ENCODE data around the gene TMEM259.

TMEM259 gene

DNA sequence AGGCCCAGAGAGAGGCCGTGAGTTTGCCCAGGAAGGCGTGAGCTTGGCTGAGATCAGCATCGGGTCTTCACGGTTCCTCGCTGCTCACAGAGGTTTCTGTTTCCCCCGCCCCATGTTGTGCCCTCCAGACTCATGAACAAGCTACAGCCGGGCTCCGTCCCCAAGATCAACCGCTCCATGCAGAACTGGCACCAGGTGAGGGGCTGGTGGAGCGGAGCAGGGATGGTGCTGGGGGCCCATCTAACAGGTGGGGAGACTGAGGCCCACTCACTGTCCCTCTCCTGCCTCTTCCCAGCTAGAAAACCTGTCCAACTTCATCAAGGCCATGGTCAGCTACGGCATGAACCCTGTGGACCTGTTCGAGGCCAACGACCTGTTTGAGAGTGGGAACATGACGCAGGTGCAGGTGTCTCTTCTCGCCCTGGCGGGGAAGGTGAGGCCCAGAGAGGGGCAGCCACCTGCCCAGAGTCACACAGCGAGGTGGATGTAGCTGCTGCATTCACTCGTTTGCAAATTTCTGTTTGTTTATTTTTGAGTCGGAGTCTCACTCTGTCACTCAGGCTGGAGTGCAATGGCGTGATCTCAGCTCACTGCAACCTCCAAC, 11.4 kb upstream of the TMEM259 start:
- Histone ChIP-seq H3K36me3 (ENCODE audit: low read length) (peaks cover 6% of the 10 kb centered on the region), H4K20me1 (ENCODE audit: low read depth, low read length) (no peaks in the 10 kb centered on the region), H3F3A (ENCODE audit: insufficient read depth) (peaks cover 12% of the 10 kb centered on the region), H3K79me2 (ENCODE audit: insufficient read depth, low read length) (peaks cover 32% of the 10 kb centered on the region), H3K9me3 (ENCODE audit: insufficient read depth, low read length) (no peaks in the 10 kb centered on the region), H3K4me3 (ENCODE audit: insufficient read depth, low read length, poor library complexity, severe bottlenecking) (no peak overlapping the region), H3K27ac (ENCODE audit: low read depth, low read length) (no peak overlapping the region), H2AFZ (ENCODE audit: low read depth, low read length, severe bottlenecking) (no peak overlapping the region), H3K9me2 (replicated peaks; ENCODE audit: insufficient read depth, low read length) (no peaks in the 10 kb centered on the region), H3K4me2 (ENCODE audit: low read depth, low read length, poor library complexity, severe bottlenecking) (no peak overlapping the region), H3K9ac (ENCODE audit: low read length) (no peak overlapping the region), H3K27me3 (ENCODE audit: low read length) (no peaks in the 10 kb centered on the region)
- no peak for TF ChIP-seq EZH2phosphoT487 (conservative IDR thresholded peaks at IDR 0.05; ENCODE audit: low read length)
- TF ChIP-seq, protein P1, sequence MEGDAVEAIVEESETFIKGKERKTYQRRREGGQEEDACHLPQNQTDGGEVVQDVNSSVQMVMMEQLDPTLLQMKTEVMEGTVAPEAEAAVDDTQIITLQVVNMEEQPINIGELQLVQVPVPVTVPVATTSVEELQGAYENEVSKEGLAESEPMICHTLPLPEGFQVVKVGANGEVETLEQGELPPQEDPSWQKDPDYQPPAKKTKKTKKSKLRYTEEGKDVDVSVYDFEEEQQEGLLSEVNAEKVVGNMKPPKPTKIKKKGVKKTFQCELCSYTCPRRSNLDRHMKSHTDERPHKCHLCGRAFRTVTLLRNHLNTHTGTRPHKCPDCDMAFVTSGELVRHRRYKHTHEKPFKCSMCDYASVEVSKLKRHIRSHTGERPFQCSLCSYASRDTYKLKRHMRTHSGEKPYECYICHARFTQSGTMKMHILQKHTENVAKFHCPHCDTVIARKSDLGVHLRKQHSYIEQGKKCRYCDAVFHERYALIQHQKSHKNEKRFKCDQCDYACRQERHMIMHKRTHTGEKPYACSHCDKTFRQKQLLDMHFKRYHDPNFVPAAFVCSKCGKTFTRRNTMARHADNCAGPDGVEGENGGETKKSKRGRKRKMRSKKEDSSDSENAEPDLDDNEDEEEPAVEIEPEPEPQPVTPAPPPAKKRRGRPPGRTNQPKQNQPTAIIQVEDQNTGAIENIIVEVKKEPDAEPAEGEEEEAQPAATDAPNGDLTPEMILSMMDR (IDR thresholded peaks at IDR 0.05; ENCODE audit: insufficient read depth, low read length, poor library complexity, severe bottlenecking), result no peak

DNA sequence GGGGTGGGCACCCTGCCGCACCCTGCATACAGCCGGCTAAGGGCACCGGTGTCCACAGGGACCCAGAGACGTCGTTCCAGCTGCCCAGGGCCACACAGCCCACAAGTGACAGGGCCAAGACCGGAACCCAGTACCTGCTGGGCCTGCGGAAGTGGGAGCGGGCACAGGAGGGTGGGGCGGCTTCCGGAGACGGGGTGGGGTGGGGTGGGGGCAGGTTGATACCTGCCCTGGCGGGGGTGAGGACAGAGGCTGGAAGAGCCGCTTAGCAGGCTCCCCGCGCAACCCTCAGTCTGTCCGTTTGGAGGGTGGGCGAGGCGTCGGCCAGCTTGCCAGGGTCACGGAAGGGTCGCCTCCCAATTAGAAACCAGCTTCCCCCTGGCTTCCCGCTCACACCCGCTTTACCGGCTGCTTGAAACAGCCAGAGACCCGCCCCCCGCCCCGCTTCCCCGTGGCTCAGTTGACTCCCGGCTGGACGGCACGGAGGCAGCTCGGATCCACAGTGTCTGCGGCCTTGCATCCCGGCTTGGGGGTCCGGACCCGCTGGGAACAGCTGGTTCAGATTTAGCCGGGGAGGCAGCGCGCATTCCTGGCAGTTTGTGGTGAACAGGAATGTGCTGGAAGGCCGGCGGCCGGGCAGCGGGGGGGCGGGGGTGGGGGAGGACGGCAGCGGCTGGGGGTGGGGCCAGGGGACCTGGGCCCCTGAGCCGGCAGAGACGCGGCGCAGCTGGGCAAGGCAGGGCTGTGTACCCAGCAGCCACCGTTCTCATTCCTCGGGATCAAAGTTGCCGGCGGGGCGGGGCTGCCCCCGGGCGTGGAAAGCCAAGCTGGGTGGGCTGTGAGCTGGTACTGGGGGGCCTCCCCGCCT, 7.4 kb upstream of the TMEM259 start:
- TF ChIP-seq EZH2phosphoT487 (conservative IDR thresholded peaks at IDR 0.05; ENCODE audit: low read length), result no peak
- TF ChIP-seq, protein P1 (IDR thresholded peaks at IDR 0.05; ENCODE audit: insufficient read depth, low read length, poor library complexity, severe bottlenecking), result no peak
- H3K9me2 ChIP-seq (replicated peaks; ENCODE audit: insufficient read depth, low read length), result no peaks in the 10 kb centered on the region
- no peak overlapping the region for H2AFZ ChIP-seq (ENCODE audit: low read depth, low read length, severe bottlenecking)
- peak overlapping the region; percentile 92 for H3K4me2 ChIP-seq (ENCODE audit: low read depth, low read length, poor library complexity, severe bottlenecking)
- peaks cover 42% of the 10 kb centered on the region for H3K79me2 ChIP-seq (ENCODE audit: insufficient read depth, low read length)
- no peaks in the 10 kb centered on the region for H3K9me3 ChIP-seq (ENCODE audit: insufficient read depth, low read length)
- peak overlapping the region; percentile 95 for H3K9ac ChIP-seq (ENCODE audit: low read length)
- H3F3A ChIP-seq (ENCODE audit: insufficient read depth), result peaks cover 10% of the 10 kb centered on the region
- H3K27ac ChIP-seq (ENCODE audit: low read depth, low read length), result peak overlapping the region; percentile 86
- no peaks in the 10 kb centered on the region for H3K27me3 ChIP-seq (ENCODE audit: low read length)
- peak overlapping the region; percentile 74 for H3K4me3 ChIP-seq (ENCODE audit: insufficient read depth, low read length, poor library complexity, severe bottlenecking)
- H3K36me3 ChIP-seq (ENCODE audit: low read length), result no peaks in the 10 kb centered on the region; the same call in 1 of the 2 replicates
- no peaks in the 10 kb centered on the region for H4K20me1 ChIP-seq (ENCODE audit: low read depth, low read length)

DNA sequence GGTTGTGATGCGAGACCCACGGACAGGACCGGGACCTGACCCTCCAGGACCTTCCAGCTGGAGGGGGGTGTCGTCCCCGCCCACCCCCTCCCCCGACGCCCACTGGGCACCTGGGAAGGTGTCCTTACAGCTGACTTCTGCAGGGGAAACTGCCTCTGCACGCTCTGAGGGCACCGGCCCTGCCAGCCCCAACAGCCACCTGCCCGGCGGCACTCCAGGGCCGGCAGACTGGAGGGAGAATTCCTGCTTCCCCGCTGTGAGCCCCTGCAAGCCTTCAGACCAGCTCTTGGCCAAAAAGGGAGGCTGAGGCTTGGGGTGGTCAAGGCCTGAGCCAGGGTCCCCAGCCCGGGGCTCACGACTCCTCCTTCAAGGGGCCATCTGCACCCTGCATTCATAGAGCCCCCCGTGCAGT, 6.7 kb upstream of the TMEM259 start:
- TF ChIP-seq, protein P1 (IDR thresholded peaks at IDR 0.05; ENCODE audit: insufficient read depth, low read length, poor library complexity, severe bottlenecking), result no peak
- no peak for TF ChIP-seq EZH2phosphoT487 (conservative IDR thresholded peaks at IDR 0.05; ENCODE audit: low read length)
- H3K27ac ChIP-seq (ENCODE audit: low read depth, low read length), result peak overlapping the region; percentile 86
- no peaks in the 10 kb centered on the region for H3K9me3 ChIP-seq (ENCODE audit: insufficient read depth, low read length)
- H3K9ac ChIP-seq (ENCODE audit: low read length), result peak overlapping the region; percentile 95
- no peak overlapping the region for H2AFZ ChIP-seq (ENCODE audit: low read depth, low read length, severe bottlenecking)
- peaks cover 13% of the 10 kb centered on the region for H3F3A ChIP-seq (ENCODE audit: insufficient read depth)
- peaks cover 42% of the 10 kb centered on the region for H3K79me2 ChIP-seq (ENCODE audit: insufficient read depth, low read length)
- H3K4me3 ChIP-seq (ENCODE audit: insufficient read depth, low read length, poor library complexity, severe bottlenecking), result peak overlapping the region; percentile 74
- H4K20me1 ChIP-seq (ENCODE audit: low read depth, low read length), result no peaks in the 10 kb centered on the region
- H3K27me3 ChIP-seq (ENCODE audit: low read length), result no peaks in the 10 kb centered on the region
- peak overlapping the region; percentile 92 for H3K4me2 ChIP-seq (ENCODE audit: low read depth, low read length, poor library complexity, severe bottlenecking)
- H3K9me2 ChIP-seq (replicated peaks; ENCODE audit: insufficient read depth, low read length), result no peaks in the 10 kb centered on the region
- no peaks in the 10 kb centered on the region; the same call in 1 of the 2 replicates for H3K36me3 ChIP-seq (ENCODE audit: low read length)
